HCT116 (cell line): ENCODE data around the gene ARL6IP6.

Experiments
- CTCF ChIP-seq, 3 experiments: fragments of 200-600 bp in 1 of 3; sonication (generic) in 1 of 3; IDR thresholded peaks in 2 of 3; conservative IDR thresholded peaks in 1 of 3; 2 replicates each; pipeline ENCODE4 v1.5.1; 2012 to 2017; ENCODE audit warnings: low read depth in 2 of 3, low read length in 2 of 3, antibody characterized with exemption in 1 of 3, borderline replicate concordance in 1 of 3, control low read depth in 1 of 3, mild to moderate bottlenecking in 1 of 3, mixed read lengths in 1 of 3, mixed run types in 1 of 3, moderate library complexity in 1 of 3; ENCODE audit not compliant: insufficient read depth in 1 of 3
- EZH2 ChIP-seq: fragments of 200-600 bp; sonication (generic); IDR thresholded peaks from 2 replicates; pipeline ENCODE4 v1.6.1; 2017; ENCODE audit warnings: antibody characterized with exemption, mixed run types
- FOSL1 ChIP-seq: IDR thresholded peaks from 2 replicates; pipeline ENCODE4 v1.6.1; 2012; ENCODE audit warnings: low read depth
- POLR2A ChIP-seq: IDR thresholded peaks from 2 replicates; pipeline ENCODE4 v1.7.0; 2011; ENCODE audit warnings: borderline replicate concordance; ENCODE audit not compliant: insufficient read depth, insufficient read length; ENCODE audit errors: extremely low read depth
- REST ChIP-seq: IDR thresholded peaks from 2 replicates; pipeline ENCODE4 v1.6.1; 2012; ENCODE audit warnings: low read depth
- YY1 ChIP-seq: IDR thresholded peaks from 2 replicates; pipeline ENCODE4 v1.6.1; 2011; ENCODE audit warnings: low read length, low read depth, moderate library complexity, mild to moderate bottlenecking; ENCODE audit not compliant: insufficient replicate concordance; ENCODE audit errors: extremely low read depth

- TF ChIP-seq CTCF (IDR thresholded peaks at IDR 0.05 in 2 of 3, conservative IDR thresholded peaks at IDR 0.05 in 1 of 3; ENCODE audit: borderline replicate concordance in 1 of 3, insufficient read depth in 1 of 3, low read depth in 2 of 3, low read length in 2 of 3) (no peak), REST (no peak), POLR2A (no peak), FOSL1 (no peak), YY1 (no peak), EZH2 (no peak)
Observed at GRCh38 chr2:152720794-152721193, 2.4 kb downstream of the ARL6IP6 start.
